ENCODE results near the gene ZNF385C.
A peak's percentile ranks its signal among the peaks of the same experiment; 100 is the strongest.

Gene ZNF385C

GRCh38 chr17:42104264-42104663 lies 6.0 kb upstream of the ZNF385C start:
- DNase-seq (ENCODE audit: low read depth) = no peak
- TF ChIP-seq CTCF (IDR thresholded peaks at IDR 0.05; ENCODE audit: low read depth, low read length) = no peak
- no peak overlapping the region for H3K4me3 ChIP-seq (ENCODE audit: low read depth, low read length)

GRCh38 chr17:42103221-42103954 lies 5.1 kb upstream of the ZNF385C start:
- TF ChIP-seq MAX (IDR thresholded peaks at IDR 0.05; ENCODE audit: low read depth, low read length) (no peak), MYC (IDR thresholded peaks at IDR 0.05; ENCODE audit: low read depth, low read length) (no peak), POLR2A (IDR thresholded peaks at IDR 0.05; ENCODE audit: extremely low read depth, insufficient read length) (no peak), CTCF (IDR thresholded peaks at IDR 0.05; ENCODE audit: low read depth, low read length) (no peak)
- no peak overlapping the region for H3K4me3 ChIP-seq (ENCODE audit: low read depth, low read length)
- DNase-seq (ENCODE audit: low read depth) = no peak

- DNase-seq (ENCODE audit: low read depth) = peak; percentile 77
- no peak overlapping the region for H3K4me3 ChIP-seq (ENCODE audit: low read depth, low read length)
Observed at GRCh38 chr17:42101513-42102292, 3.4 kb upstream of the ZNF385C start.

GRCh38 chr17:42098730-42099399 lies 592 bp upstream of the ZNF385C start:
- no peak for DNase-seq (ENCODE audit: low read depth)
- TF ChIP-seq MYC (IDR thresholded peaks at IDR 0.05; ENCODE audit: low read depth, low read length) (no peak), MAX (IDR thresholded peaks at IDR 0.05; ENCODE audit: low read depth, low read length) (no peak), CTCF (IDR thresholded peaks at IDR 0.05; ENCODE audit: low read depth, low read length) (no peak), POLR2A (IDR thresholded peaks at IDR 0.05; ENCODE audit: extremely low read depth, insufficient read length) (no peak)
- no peak overlapping the region for H3K4me3 ChIP-seq (ENCODE audit: low read depth, low read length)

More at GRCh38 chr17:42101513-42102292, 3.4 kb upstream of the ZNF385C start:
- TF ChIP-seq CTCF (IDR thresholded peaks at IDR 0.05; ENCODE audit: low read depth, low read length) = peak; percentile 96
- TF ChIP-seq POLR2A (IDR thresholded peaks at IDR 0.05; ENCODE audit: extremely low read depth, insufficient read length) = no peak

GRCh38 chr17:42096360-42097111 lies 1.7 kb downstream of the ZNF385C start:
- TF ChIP-seq MYC (IDR thresholded peaks at IDR 0.05; ENCODE audit: low read depth, low read length) (no peak), CTCF (IDR thresholded peaks at IDR 0.05; ENCODE audit: low read depth, low read length) (peak; percentile 16)
- DNase-seq (ENCODE audit: low read depth) = no peak
- H3K4me3 ChIP-seq (ENCODE audit: low read depth, low read length) = no peak overlapping the region

Measured in NB4 (cell line).